Measurements from ENCODE around the gene STX10. TPM values are rescaled to one million over a fixed set of nuclear protein-coding genes. Genes with fewer than 3 reads are reported as not detected.

STX10 gene
- total and polyA plus RNA-seq, 2 experiments from 2014 or later = 66.5 to 82.2 TPM

GRCh38 chr19:13095393-13095784, 54.8 kb downstream of the STX10 start:
- H3K4me1 ChIP-seq (ENCODE audit: insufficient read depth) = peaks cover 58% of the 10 kb centered on the region

DNA sequence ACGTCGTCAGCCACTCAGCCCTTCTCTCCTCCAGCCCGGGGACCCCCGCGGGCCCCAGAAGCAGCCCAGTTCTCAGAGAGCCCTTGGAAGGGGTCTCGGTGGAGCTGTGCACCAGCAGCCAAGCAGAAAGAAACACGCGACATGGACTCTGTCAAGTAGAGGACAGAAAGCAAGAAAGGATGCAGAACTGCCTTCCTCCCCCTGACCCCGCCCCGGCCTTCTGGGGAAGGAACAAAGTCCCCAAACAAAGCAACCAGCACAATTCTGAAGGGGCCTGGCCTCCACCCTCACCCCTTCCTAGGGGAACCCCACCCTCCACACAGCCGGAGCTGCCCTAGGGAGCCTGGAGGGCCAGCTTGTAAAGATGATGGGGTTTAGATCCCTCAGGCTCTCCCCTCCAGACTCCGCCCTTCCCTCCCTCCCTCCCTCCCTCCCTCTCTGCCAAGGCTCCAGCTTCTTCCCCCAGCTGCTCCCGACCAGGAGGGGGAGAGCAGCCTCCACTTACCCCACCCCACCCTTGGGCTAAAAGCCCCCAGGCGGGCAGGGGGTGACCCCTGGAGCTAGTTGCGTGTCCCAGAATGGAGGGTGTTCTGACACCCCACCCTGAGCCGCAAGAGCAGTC, 55.3 kb downstream of the STX10 start:
- 35% methylated on average over 12 of the region's 16 CpGs for WGBS (ENCODE audit: low lambda C conversion rate, missing lambda C conversion rate)
- Histone ChIP-seq H3K4me2 (peak overlapping the region; percentile 49), H3K9me2 (replicated peaks; ENCODE audit: insufficient read depth) (no peaks in the 10 kb centered on the region), H3K4me1 (ENCODE audit: insufficient read depth) (peaks cover 59% of the 10 kb centered on the region), H3K9me3 (ENCODE audit: low read depth) (no peaks in the 10 kb centered on the region), H2AFZ (no peak overlapping the region), H3K36me3 (replicated peaks; ENCODE audit: insufficient read depth, low read depth) (no peaks in the 10 kb centered on the region), H4K20me1 (ENCODE audit: insufficient read depth, poor library complexity, severe bottlenecking) (peaks cover 9% of the 10 kb centered on the region), H3K27ac (no peak overlapping the region), H3K79me2 (no peaks in the 10 kb centered on the region), H3K4me3 (no peak overlapping the region), H3K27me3 (peaks cover 62% of the 10 kb centered on the region)
- TF ChIP-seq EZH2 (IDR thresholded peaks at IDR 0.05; ENCODE audit: borderline replicate concordance) = no peak
- no peak for DNase-seq (ENCODE audit: low spot score)

More at GRCh38 chr19:13095393-13095784, 54.8 kb downstream of the STX10 start:
- no peaks in the 10 kb centered on the region for H3K36me3 ChIP-seq (replicated peaks; ENCODE audit: insufficient read depth, low read depth)
- no peaks in the 10 kb centered on the region for H3K79me2 ChIP-seq
- H3K9me2 ChIP-seq (replicated peaks; ENCODE audit: insufficient read depth) = no peaks in the 10 kb centered on the region
- no peak for DNase-seq (ENCODE audit: low spot score)
- peak; percentile 44 for TF ChIP-seq EZH2 (IDR thresholded peaks at IDR 0.05; ENCODE audit: borderline replicate concordance)
- no peak for TF ChIP-seq EZH2phosphoT487 (IDR thresholded peaks at IDR 0.05; ENCODE audit: low read depth, severe bottlenecking, unreplicated experiment)
- no peak for TF ChIP-seq CTCF (IDR thresholded peaks at IDR 0.05; ENCODE audit: poor library complexity)
- no peak overlapping the region for H3K27ac ChIP-seq
- no peaks in the 10 kb centered on the region for H3K9me3 ChIP-seq (ENCODE audit: low read depth)
- WGBS (ENCODE audit: low lambda C conversion rate, missing lambda C conversion rate) = 38% methylated on average over 14 of the region's 25 CpGs
- no peak overlapping the region for H2AFZ ChIP-seq
- peaks cover 67% of the 10 kb centered on the region for H3K27me3 ChIP-seq
- peaks cover 9% of the 10 kb centered on the region for H4K20me1 ChIP-seq (ENCODE audit: insufficient read depth, poor library complexity, severe bottlenecking)
- H3K4me3 ChIP-seq = no peak overlapping the region
- H3K4me2 ChIP-seq = peak overlapping the region; percentile 49

DNA sequence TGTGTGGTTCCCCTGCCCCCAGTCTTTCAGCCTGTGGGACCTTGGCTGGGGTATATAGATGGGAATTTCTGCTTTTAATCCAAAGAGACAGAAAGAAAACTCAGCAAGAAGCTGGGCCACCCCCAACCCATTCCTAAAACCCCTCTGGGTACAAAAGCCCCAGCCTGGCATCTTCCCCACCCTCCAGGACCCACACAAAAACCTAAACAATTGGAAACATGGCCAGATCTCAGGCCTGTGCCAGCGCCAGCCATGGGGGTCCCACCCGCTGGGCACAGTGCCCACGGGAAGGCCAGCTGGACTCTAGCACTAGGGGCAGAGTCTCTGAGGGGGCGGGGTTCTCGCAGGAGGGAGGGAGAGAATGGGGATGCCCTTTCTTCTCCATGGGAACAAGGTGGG, 56.1 kb downstream of the STX10 start:
- 33% methylated on average over 5 of the region's 5 CpGs for WGBS (ENCODE audit: low lambda C conversion rate, missing lambda C conversion rate)
- peaks cover 9% of the 10 kb centered on the region for H4K20me1 ChIP-seq (ENCODE audit: insufficient read depth, poor library complexity, severe bottlenecking)
- H3K36me3 ChIP-seq (replicated peaks; ENCODE audit: insufficient read depth, low read depth) = no peaks in the 10 kb centered on the region
- no peaks in the 10 kb centered on the region for H3K9me2 ChIP-seq (replicated peaks; ENCODE audit: insufficient read depth)
- no peak overlapping the region for H3K27ac ChIP-seq
- no peak for DNase-seq (ENCODE audit: low spot score)
- no peak overlapping the region for H3K4me3 ChIP-seq
- peaks cover 54% of the 10 kb centered on the region for H3K27me3 ChIP-seq
- TF ChIP-seq EZH2phosphoT487 (IDR thresholded peaks at IDR 0.05; ENCODE audit: low read depth, severe bottlenecking, unreplicated experiment) = no peak
- no peak for TF ChIP-seq CTCF (IDR thresholded peaks at IDR 0.05; ENCODE audit: poor library complexity)
- no peak for TF ChIP-seq EZH2 (IDR thresholded peaks at IDR 0.05; ENCODE audit: borderline replicate concordance)
- peaks cover 59% of the 10 kb centered on the region for H3K4me1 ChIP-seq (ENCODE audit: insufficient read depth)
- H2AFZ ChIP-seq = no peak overlapping the region
- no peak overlapping the region for H3K4me2 ChIP-seq
- no peaks in the 10 kb centered on the region for H3K9me3 ChIP-seq (ENCODE audit: low read depth)
- no peaks in the 10 kb centered on the region for H3K79me2 ChIP-seq

Other genes with a start within 250 kb of the STX10 start
- 0.67 TPM in 1 of 2 replicates, not detected in the other for gene SYCE2, start 231.1 kb downstream of the STX10 start, total RNA-seq
- gene SYCE2, start 231.1 kb downstream of the STX10 start, polyA plus RNA-seq = 0.77 TPM in 1 of 2 replicates, not detected in the other
- 36.2 and 45.6 TPM in 2 replicates for gene FARSA, start 216.7 kb downstream of the STX10 start, total RNA-seq
- gene FARSA, start 216.7 kb downstream of the STX10 start, polyA plus RNA-seq = 86.5 and 95.3 TPM in 2 replicates
- gene CALR, start 211.8 kb downstream of the STX10 start, total RNA-seq = 1,414 and 1,442 TPM in 2 replicates
- 915 and 922 TPM in 2 replicates for gene CALR, start 211.8 kb downstream of the STX10 start, polyA plus RNA-seq
- 64.5 and 65.8 TPM in 2 replicates for gene RAD23A, start 204.5 kb downstream of the STX10 start, total RNA-seq
- 130 and 140 TPM in 2 replicates for gene RAD23A, start 204.5 kb downstream of the STX10 start, polyA plus RNA-seq
- gene GADD45GIP1, start 193.2 kb downstream of the STX10 start, total RNA-seq = 21.0 and 27.2 TPM in 2 replicates
- gene GADD45GIP1, start 193.2 kb downstream of the STX10 start, polyA plus RNA-seq = 106 and 109 TPM in 2 replicates
- 0.17 TPM in 1 of 2 replicates, not detected in the other for gene DAND5, start 180.8 kb downstream of the STX10 start, total RNA-seq
- not detected in 2 replicates for gene DAND5, start 180.8 kb downstream of the STX10 start, polyA plus RNA-seq
- gene NFIX, start 154.9 kb downstream of the STX10 start, total RNA-seq = 3.8 and 12.8 TPM in 2 replicates
- gene NFIX, start 154.9 kb downstream of the STX10 start, polyA plus RNA-seq = 6.3 and 10.2 TPM in 2 replicates
- gene LYL1, start 47.5 kb downstream of the STX10 start, total RNA-seq = 0.36 and 0.47 TPM in 2 replicates
- gene LYL1, start 47.5 kb downstream of the STX10 start, polyA plus RNA-seq = 1.0 and 1.4 TPM in 2 replicates
- 21.0 and 31.2 TPM in 2 replicates for gene TRMT1, start 33.6 kb downstream of the STX10 start, total RNA-seq
- gene TRMT1, start 33.6 kb downstream of the STX10 start, polyA plus RNA-seq = 33.4 and 45.1 TPM in 2 replicates
- gene NACC1, start 32.1 kb downstream of the STX10 start, total RNA-seq = 32.6 and 35.0 TPM in 2 replicates
- 9.7 and 11.1 TPM in 2 replicates for gene NACC1, start 32.1 kb downstream of the STX10 start, polyA plus RNA-seq
- 64.2 and 101 TPM in 2 replicates for gene IER2, start within 50 bp of the STX10 start, total RNA-seq
- gene IER2, start within 50 bp of the STX10 start, polyA plus RNA-seq = 325 and 369 TPM in 2 replicates

Measured in hepatocyte (in vitro differentiated cells).